SK-N-SH treated with all-trans-retinoic acid at 6 μM for 48 hours (cell line): ENCODE measurements around the gene LHFPL3.
"Not testable (repeated sequence)": the region's sequence is repeated elsewhere in the genome, so short reads cannot be mapped to it uniquely, and the experiment has no call there.

Experiments used
- ATAC-seq: fragments of 200-7000 bp; cut with Tn5 transposase; 3 replicates; pipeline ENCODE4 v1.9.1; 2020; ENCODE audit warnings: mild to moderate bottlenecking, moderate library complexity
- ARNTL ChIP-seq: fragments of 450-650 bp; formaldehyde crosslinking; IDR thresholded peaks from 2 replicates; pipeline ENCODE4 v1.5.0; 2020; ENCODE audit warnings: low read depth, mild to moderate bottlenecking, moderate library complexity, borderline replicate concordance
- CSDC2 ChIP-seq: fragments of 250-450 bp; sonication (Bioruptor Pico); IDR thresholded peaks from 2 replicates; pipeline ENCODE4 v1.5.0; 2020; ENCODE audit warnings: mild to moderate bottlenecking, moderate library complexity
- ESRRG ChIP-seq: fragments of 250-450 bp; sonication (Bioruptor Pico); IDR thresholded peaks from 2 replicates; pipeline ENCODE4 v1.6.1; 2021; ENCODE audit warnings: mild to moderate bottlenecking
- GLIS3 ChIP-seq: fragments of 250-450 bp; sonication (Bioruptor Pico); IDR thresholded peaks from 2 replicates; pipeline ENCODE4 v1.5.0; 2020; ENCODE audit warnings: mild to moderate bottlenecking, moderate library complexity
- ISL1 ChIP-seq: fragments of 250-450 bp; sonication (Bioruptor Pico); IDR thresholded peaks from 2 replicates; pipeline ENCODE4 v2.1.2; 2022; ENCODE audit warnings: mild to moderate bottlenecking, moderate library complexity
- OSR1 ChIP-seq: fragments of 250-450 bp; sonication (Bioruptor Pico); IDR thresholded peaks from 2 replicates; pipeline ENCODE4 v1.8.0; 2022; ENCODE audit warnings: moderate library complexity, mild to moderate bottlenecking, inconsistent platforms
- PPARA ChIP-seq: fragments of 250-450 bp; sonication (Bioruptor Pico); IDR thresholded peaks from 2 replicates; pipeline ENCODE4 v1.5.0; 2020; ENCODE audit warnings: mild to moderate bottlenecking, borderline replicate concordance
- RARB ChIP-seq: fragments of 250-450 bp; sonication (Bioruptor Pico); IDR thresholded peaks from 2 replicates; pipeline ENCODE4 v1.8.0; 2021; ENCODE audit warnings: mild to moderate bottlenecking, moderate library complexity
- SNAI2 ChIP-seq: fragments of 250-450 bp; sonication (Bioruptor Pico); IDR thresholded peaks from 2 replicates; pipeline ENCODE4 v1.5.0; 2020; ENCODE audit warnings: mild to moderate bottlenecking, moderate library complexity
- TCF4 ChIP-seq: fragments of 250-450 bp; sonication (Bioruptor Pico); IDR thresholded peaks from 2 replicates; pipeline ENCODE4 v1.8.0; 2021; ENCODE audit warnings: mild to moderate bottlenecking, moderate library complexity, borderline replicate concordance
- TOX ChIP-seq: fragments of 250-450 bp; sonication (Bioruptor Pico); IDR thresholded peaks from 2 replicates; pipeline ENCODE4 v1.8.0; 2021; ENCODE audit warnings: mild to moderate bottlenecking, moderate library complexity, borderline replicate concordance
- ZC3H10 ChIP-seq: fragments of 250-450 bp; sonication (Bioruptor Pico); IDR thresholded peaks from 2 replicates; pipeline ENCODE4 v1.5.1; 2021; ENCODE audit warnings: mild to moderate bottlenecking, moderate library complexity
- ZFP3 ChIP-seq: fragments of 250-450 bp; sonication (Bioruptor Pico); IDR thresholded peaks from 2 replicates; pipeline ENCODE4 v1.5.0; 2020; ENCODE audit warnings: mild to moderate bottlenecking, moderate library complexity
- ZFP30 ChIP-seq: fragments of 450-650 bp; formaldehyde crosslinking; IDR thresholded peaks from 2 replicates; pipeline ENCODE4 v1.5.0; 2022; ENCODE audit warnings: mild to moderate bottlenecking, moderate library complexity
- ZNF565 ChIP-seq: fragments of 450-650 bp; formaldehyde crosslinking; conservative IDR thresholded peaks from 2 replicates; pipeline ENCODE4 v1.5.0; 2020; ENCODE audit warnings: low read depth, mild to moderate bottlenecking, moderate library complexity
- ZNF70 ChIP-seq: fragments of 450-650 bp; formaldehyde crosslinking; IDR thresholded peaks from 2 replicates; pipeline ENCODE4 v1.5.0; 2020; ENCODE audit warnings: mild to moderate bottlenecking, moderate library complexity
- TF ChIP-seq, protein P1 (sequence below): fragments of 250-450 bp; sonication (Bioruptor Pico); IDR thresholded peaks from 2 replicates; pipeline ENCODE4 v1.5.0; 2020; ENCODE audit warnings: mild to moderate bottlenecking, moderate library complexity
- TF ChIP-seq, protein P2 (sequence below): fragments of 250-450 bp; sonication (Bioruptor Pico); IDR thresholded peaks from 2 replicates; pipeline ENCODE4 v1.8.0; 2020; ENCODE audit warnings: mild to moderate bottlenecking, moderate library complexity, borderline replicate concordance
- TF ChIP-seq, protein P3 (sequence below): fragments of 250-450 bp; sonication (Bioruptor Pico); IDR thresholded peaks from 2 replicates; pipeline ENCODE4 v1.5.1; 2021; ENCODE audit warnings: mild to moderate bottlenecking, moderate library complexity
- TF ChIP-seq, protein P4 (sequence below): fragments of 250-450 bp; sonication (Bioruptor Pico); IDR thresholded peaks from 2 replicates; pipeline ENCODE4 v1.8.0; 2021; ENCODE audit warnings: low read depth, mild to moderate bottlenecking, moderate library complexity, borderline replicate concordance

LHFPL3 gene

DNA sequence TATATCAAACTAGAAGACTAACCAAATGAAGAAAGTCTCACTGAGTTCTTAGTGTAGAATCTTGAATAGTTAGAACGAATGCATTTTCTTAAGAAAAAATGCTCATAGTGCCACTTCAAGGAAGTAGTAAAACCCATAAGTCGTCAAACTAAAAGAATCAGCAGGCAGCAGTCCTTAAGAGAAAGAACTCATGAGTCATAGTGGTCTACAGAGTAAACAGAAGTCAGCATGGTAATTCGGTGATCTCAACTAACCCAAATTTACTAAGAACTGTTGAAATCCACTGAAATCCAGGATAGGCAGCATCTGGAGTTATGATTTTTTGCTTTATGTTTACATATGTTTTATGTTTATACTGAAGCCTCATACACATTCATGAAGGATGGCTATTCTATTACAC, 256.2 kb downstream of the LHFPL3 start:
- no peak for ATAC-seq
- no peak for TF ChIP-seq GLIS3 (CRISPR knock-in tag)
- TF ChIP-seq ZFP30 (CRISPR knock-in tag), result no peak
- TF ChIP-seq ZNF70 (CRISPR knock-in tag), result no peak
- TF ChIP-seq, protein P1, sequence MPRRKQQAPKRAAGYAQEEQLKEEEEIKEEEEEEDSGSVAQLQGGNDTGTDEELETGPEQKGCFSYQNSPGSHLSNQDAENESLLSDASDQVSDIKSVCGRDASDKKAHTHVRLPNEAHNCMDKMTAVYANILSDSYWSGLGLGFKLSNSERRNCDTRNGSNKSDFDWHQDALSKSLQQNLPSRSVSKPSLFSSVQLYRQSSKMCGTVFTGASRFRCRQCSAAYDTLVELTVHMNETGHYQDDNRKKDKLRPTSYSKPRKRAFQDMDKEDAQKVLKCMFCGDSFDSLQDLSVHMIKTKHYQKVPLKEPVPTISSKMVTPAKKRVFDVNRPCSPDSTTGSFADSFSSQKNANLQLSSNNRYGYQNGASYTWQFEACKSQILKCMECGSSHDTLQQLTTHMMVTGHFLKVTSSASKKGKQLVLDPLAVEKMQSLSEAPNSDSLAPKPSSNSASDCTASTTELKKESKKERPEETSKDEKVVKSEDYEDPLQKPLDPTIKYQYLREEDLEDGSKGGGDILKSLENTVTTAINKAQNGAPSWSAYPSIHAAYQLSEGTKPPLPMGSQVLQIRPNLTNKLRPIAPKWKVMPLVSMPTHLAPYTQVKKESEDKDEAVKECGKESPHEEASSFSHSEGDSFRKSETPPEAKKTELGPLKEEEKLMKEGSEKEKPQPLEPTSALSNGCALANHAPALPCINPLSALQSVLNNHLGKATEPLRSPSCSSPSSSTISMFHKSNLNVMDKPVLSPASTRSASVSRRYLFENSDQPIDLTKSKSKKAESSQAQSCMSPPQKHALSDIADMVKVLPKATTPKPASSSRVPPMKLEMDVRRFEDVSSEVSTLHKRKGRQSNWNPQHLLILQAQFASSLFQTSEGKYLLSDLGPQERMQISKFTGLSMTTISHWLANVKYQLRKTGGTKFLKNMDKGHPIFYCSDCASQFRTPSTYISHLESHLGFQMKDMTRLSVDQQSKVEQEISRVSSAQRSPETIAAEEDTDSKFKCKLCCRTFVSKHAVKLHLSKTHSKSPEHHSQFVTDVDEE, result no peak
- no peak for TF ChIP-seq ZC3H10 (CRISPR knock-in tag)
- TF ChIP-seq, protein P2, sequence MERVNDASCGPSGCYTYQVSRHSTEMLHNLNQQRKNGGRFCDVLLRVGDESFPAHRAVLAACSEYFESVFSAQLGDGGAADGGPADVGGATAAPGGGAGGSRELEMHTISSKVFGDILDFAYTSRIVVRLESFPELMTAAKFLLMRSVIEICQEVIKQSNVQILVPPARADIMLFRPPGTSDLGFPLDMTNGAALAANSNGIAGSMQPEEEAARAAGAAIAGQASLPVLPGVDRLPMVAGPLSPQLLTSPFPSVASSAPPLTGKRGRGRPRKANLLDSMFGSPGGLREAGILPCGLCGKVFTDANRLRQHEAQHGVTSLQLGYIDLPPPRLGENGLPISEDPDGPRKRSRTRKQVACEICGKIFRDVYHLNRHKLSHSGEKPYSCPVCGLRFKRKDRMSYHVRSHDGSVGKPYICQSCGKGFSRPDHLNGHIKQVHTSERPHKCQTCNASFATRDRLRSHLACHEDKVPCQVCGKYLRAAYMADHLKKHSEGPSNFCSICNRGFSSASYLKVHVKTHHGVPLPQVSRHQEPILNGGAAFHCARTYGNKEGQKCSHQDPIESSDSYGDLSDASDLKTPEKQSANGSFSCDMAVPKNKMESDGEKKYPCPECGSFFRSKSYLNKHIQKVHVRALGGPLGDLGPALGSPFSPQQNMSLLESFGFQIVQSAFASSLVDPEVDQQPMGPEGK (CRISPR knock-in tag), result no peak
- TF ChIP-seq ISL1, result no peak
- TF ChIP-seq TCF4 (CRISPR knock-in tag), result no peak
- no peak for TF ChIP-seq CSDC2 (CRISPR knock-in tag)
- TF ChIP-seq PPARA, result no peak
- no peak for TF ChIP-seq TOX (CRISPR knock-in tag)
- TF ChIP-seq RARB (CRISPR knock-in tag), result no peak
- TF ChIP-seq OSR1, result no peak

DNA sequence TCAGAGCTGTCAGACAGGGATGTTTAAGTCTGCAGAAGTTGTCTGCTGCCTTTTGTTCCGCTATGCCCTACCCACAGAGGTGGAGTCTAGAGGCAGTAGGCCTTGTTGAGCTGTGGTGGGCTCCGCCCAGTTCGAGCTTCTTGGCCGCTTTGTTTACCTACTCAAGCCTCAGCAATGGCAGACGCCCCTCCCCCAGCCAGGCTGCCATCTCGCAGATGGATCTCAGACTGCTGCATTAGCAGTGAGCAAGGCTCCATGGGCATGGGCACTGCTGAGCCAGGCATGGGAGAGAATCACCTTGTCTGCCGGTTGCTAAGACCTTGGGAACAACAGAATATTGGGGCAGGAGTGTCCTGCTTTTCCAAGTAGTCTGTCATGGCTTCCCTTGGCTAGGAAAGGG, 267.2 kb downstream of the LHFPL3 start:
- not testable (repeated sequence) for ATAC-seq

DNA sequence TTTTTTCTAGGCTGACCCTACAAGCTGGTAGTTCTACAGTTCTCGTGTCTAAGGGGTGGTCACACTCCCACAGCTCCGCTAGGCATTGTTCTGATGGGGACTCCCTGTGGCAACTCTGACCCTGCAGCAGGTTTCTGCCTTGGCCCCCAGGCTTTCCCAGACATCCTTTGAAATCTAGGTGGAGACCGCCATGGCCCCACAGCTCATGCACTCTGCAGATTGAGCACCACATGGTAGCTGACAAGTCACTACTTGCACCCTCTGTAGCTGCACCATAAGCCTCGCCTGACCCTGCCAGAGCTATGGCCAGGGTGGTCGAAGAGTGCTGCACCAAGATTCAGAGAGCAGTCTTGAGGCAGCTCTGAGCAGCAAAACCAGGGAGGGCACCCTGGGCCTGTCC, 275.6 kb downstream of the LHFPL3 start:
- no peak for ATAC-seq
- no peak for TF ChIP-seq PPARA
- TF ChIP-seq, protein P3, sequence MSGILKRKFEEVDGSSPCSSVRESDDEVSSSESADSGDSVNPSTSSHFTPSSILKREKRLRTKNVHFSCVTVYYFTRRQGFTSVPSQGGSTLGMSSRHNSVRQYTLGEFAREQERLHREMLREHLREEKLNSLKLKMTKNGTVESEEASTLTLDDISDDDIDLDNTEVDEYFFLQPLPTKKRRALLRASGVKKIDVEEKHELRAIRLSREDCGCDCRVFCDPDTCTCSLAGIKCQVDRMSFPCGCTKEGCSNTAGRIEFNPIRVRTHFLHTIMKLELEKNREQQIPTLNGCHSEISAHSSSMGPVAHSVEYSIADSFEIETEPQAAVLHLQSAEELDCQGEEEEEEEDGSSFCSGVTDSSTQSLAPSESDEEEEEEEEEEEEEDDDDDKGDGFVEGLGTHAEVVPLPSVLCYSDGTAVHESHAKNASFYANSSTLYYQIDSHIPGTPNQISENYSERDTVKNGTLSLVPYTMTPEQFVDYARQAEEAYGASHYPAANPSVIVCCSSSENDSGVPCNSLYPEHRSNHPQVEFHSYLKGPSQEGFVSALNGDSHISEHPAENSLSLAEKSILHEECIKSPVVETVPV (CRISPR knock-in tag), result no peak
- TF ChIP-seq ZFP3 (CRISPR knock-in tag), result no peak
- no peak for TF ChIP-seq ESRRG (CRISPR knock-in tag)
- no peak for TF ChIP-seq RARB (CRISPR knock-in tag)
- TF ChIP-seq, protein P1, result no peak
- TF ChIP-seq, protein P4, sequence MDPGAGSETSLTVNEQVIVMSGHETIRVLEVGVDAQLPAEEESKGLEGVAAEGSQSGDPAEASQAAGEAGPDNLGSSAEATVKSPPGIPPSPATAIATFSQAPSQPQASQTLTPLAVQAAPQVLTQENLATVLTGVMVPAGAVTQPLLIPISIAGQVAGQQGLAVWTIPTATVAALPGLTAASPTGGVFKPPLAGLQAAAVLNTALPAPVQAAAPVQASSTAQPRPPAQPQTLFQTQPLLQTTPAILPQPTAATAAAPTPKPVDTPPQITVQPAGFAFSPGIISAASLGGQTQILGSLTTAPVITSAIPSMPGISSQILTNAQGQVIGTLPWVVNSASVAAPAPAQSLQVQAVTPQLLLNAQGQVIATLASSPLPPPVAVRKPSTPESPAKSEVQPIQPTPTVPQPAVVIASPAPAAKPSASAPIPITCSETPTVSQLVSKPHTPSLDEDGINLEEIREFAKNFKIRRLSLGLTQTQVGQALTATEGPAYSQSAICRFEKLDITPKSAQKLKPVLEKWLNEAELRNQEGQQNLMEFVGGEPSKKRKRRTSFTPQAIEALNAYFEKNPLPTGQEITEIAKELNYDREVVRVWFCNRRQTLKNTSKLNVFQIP, result no peak

DNA sequence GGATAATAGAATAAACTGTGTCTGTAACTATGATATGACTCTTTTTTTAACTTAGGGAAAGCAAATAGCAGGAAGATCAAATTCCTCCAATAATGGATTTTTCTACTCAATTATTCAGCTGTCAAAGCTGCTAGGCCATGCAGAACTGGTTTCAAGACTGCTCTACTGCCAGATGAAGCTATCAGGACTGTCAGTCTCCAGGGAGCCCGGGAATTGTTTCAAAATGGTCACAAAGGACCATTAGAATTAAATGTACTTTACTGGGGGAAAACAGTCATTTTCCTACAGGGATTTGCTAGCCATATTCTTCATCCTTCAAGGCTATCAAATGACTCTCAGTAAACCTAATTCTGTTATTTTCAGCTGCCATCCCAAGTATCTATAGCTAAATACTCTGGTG, 276.3 kb downstream of the LHFPL3 start:
- no peak for ATAC-seq
- TF ChIP-seq SNAI2 (CRISPR knock-in tag) (no peak), ZNF565 (CRISPR knock-in tag) (no peak), RARB (CRISPR knock-in tag) (no peak), ARNTL (CRISPR knock-in tag) (no peak), ZFP30 (CRISPR knock-in tag) (no peak), ZFP3 (CRISPR knock-in tag) (no peak), CSDC2 (CRISPR knock-in tag) (no peak), ESRRG (CRISPR knock-in tag) (no peak), ZC3H10 (CRISPR knock-in tag) (no peak)
- TF ChIP-seq, protein P3 (CRISPR knock-in tag), result no peak
- TF ChIP-seq, protein P2 (CRISPR knock-in tag), result no peak
- TF ChIP-seq, protein P4, result no peak
